K562 (cell line): ENCODE results near the gene ETS1. TPM values are rescaled to one million over a fixed set of nuclear protein-coding genes. Genes with fewer than 3 reads are reported as not detected.

Source experiments
- ATAC-seq: fragments of 200-7000 bp; cut with Tn5 transposase; 3 replicates; pipeline ENCODE4 v1.9.1; 2020; ENCODE audit warnings: moderate library complexity
- BruUV-seq: library from RNA; stranded (reverse); fragments of 400-500 nt; replicated peaks from 2 replicates; lab custom pipeline; 2021; lab: Mats Ljungman, UMichigan
- CTCF ChIA-PET: fragments of 300-600 bp; formaldehyde crosslinking; extraction: SDS; loops from one replicate; lab custom pipeline; 2021; ENCODE audit warnings: low intra/inter-chr PET ratio; lab: Yijun Ruan, JAX
- POLR2A ChIA-PET: fragments of 300-600, 350-650 bp; sonication (Branson Sonifier 250); formaldehyde crosslinking; extraction: SDS; loops from one replicate; lab custom pipeline; 2021; ENCODE audit warnings: antibody characterized with exemption, inconsistent platforms; lab: Yijun Ruan, JAX
- DNase-seq, 4 experiments: peaks; one replicate each; pipeline versions ENCODE4 v3.0.0 to v3.0.0-alpha.2; 2011 to 2018; ENCODE audit warnings: low spot score in 3 of 4, mixed read lengths in 3 of 4; ENCODE audit errors: extremely low read depth in 1 of 4
- FAIRE-seq: peaks from 2 replicates; lab custom pipeline; 2011; peaks lifted over from hg19 to GRCh38; lab: Jason Lieb, UNC
- H2AFZ ChIP-seq: 2 replicates; pipeline ENCODE4 v1.6.0; 2011; ENCODE audit warnings: low read depth, low read length, control low read depth, inconsistent platforms
- H3K27ac ChIP-seq: fragments of 200-600 bp; 3 replicates; pipeline ENCODE4 v1.8.0; 2011; ENCODE audit warnings: low read depth, mild to moderate bottlenecking, control low read depth, inconsistent platforms, low read length, moderate library complexity, mixed read lengths; ENCODE audit errors: extremely low read depth
- H3K27me3 ChIP-seq, 2 experiments: fragments of 300-600 bp in 1 of 2; 2 replicates in 1 of 2; 3 replicates in 1 of 2; pipeline versions ENCODE4 v1.6.0 to v1.8.0; 2011; ENCODE audit warnings: inconsistent platforms in 2 of 2, low read length in 2 of 2, mild to moderate bottlenecking in 1 of 2, mixed read lengths in 1 of 2, moderate library complexity in 1 of 2; ENCODE audit not compliant: control insufficient read depth in 2 of 2, insufficient read depth in 2 of 2
- H3K36me3 ChIP-seq: fragments of 300-600 bp; 3 replicates; pipeline ENCODE4 v1.8.0; 2011; ENCODE audit warnings: mild to moderate bottlenecking, low read length, inconsistent platforms; ENCODE audit not compliant: control insufficient read depth, insufficient read depth
- H3K4me1 ChIP-seq, 2 experiments: fragments of 200-600 bp in 1 of 2; replicated peaks in 1 of 2; 2 replicates in 1 of 2; 3 replicates in 1 of 2; pipeline versions ENCODE4 v1.5.1 to v1.8.0; 2011; ENCODE audit warnings: inconsistent platforms in 2 of 2, low read length in 2 of 2, mild to moderate bottlenecking in 1 of 2, mixed read lengths in 1 of 2, moderate library complexity in 1 of 2; ENCODE audit not compliant: control insufficient read depth in 2 of 2, insufficient read depth in 2 of 2
- H3K4me2 ChIP-seq: 2 replicates; pipeline ENCODE4 v1.6.1; 2011; ENCODE audit warnings: low read length, control low read depth, inconsistent platforms, mixed read lengths; ENCODE audit not compliant: insufficient read depth
- H3K4me3 ChIP-seq: fragments of 200-600 bp; sonication (generic), shearing (Covaris generic); 2 replicates; pipeline ENCODE4 v1.5.1; 2016; ENCODE audit warnings: control low read depth, inconsistent platforms
- H3K79me2 ChIP-seq: fragments of 200-600 bp; 3 replicates; pipeline ENCODE4 v1.8.0; 2011; ENCODE audit warnings: low read length, inconsistent platforms; ENCODE audit not compliant: control insufficient read depth, insufficient read depth
- H3K9ac ChIP-seq, 2 experiments: 2 replicates each; pipeline versions ENCODE4 v1.6.0 to v1.6.1; 2011; ENCODE audit warnings: low read depth in 2 of 2, low read length in 2 of 2, control low read depth in 1 of 2, inconsistent platforms in 1 of 2, mild to moderate bottlenecking in 1 of 2, mixed read lengths in 1 of 2; ENCODE audit not compliant: insufficient read depth in 1 of 2
- H3K9me1 ChIP-seq: one replicate; pipeline ENCODE4 v1.6.0; 2011; ENCODE audit warnings: inconsistent platforms, mild to moderate bottlenecking, low read length, moderate library complexity; ENCODE audit not compliant: control insufficient read depth, insufficient read depth
- H3K9me3 ChIP-seq: replicated peaks from 2 replicates; pipeline ENCODE4 v1.5.1; 2011; ENCODE audit warnings: low read depth, low read length, inconsistent platforms; ENCODE audit not compliant: control insufficient read depth, insufficient read depth
- H4K20me1 ChIP-seq: replicated peaks from 2 replicates; pipeline ENCODE4 v1.6.1; 2011; ENCODE audit warnings: low read length, inconsistent platforms, mixed read lengths; ENCODE audit not compliant: control insufficient read depth, insufficient read depth
- CEBPG ChIP-seq, 3 experiments: fragments of 200-800 bp in 1 of 3; sonication (Bioruptor generic) in 1 of 3; sonication (generic) in 1 of 3; formaldehyde crosslinking in 1 of 3; IDR thresholded peaks in 2 of 3; conservative IDR thresholded peaks in 1 of 3; 2 replicates each; pipeline versions ENCODE4 v1.6.1 to v1.8.0; 2016 to 2022; ENCODE audit warnings: missing compliant biosample characterization in 2 of 3, missing genetic modification characterization in 2 of 3, mild to moderate bottlenecking in 1 of 3, missing genetic modification reagents in 1 of 3
- FOXA3 ChIP-seq, 2 experiments: fragments of 450-650 bp in 1 of 2; sonication (generic) in 1 of 2; formaldehyde crosslinking; IDR thresholded peaks in 1 of 2; conservative IDR thresholded peaks in 1 of 2; 2 replicates each; pipeline versions ENCODE4 v1.4.0 to v1.8.0; 2020 to 2022; ENCODE audit warnings: mild to moderate bottlenecking in 2 of 2, missing genetic modification reagents in 1 of 2
- FOXP4 ChIP-seq: sonication (generic); formaldehyde crosslinking; IDR thresholded peaks from 2 replicates; pipeline ENCODE4 v1.8.0; 2022; ENCODE audit warnings: mild to moderate bottlenecking, missing genetic modification reagents, borderline replicate concordance
- SMARCA4 ChIP-seq: fragments of 450-650 bp; IDR thresholded peaks from 2 replicates; pipeline ENCODE4 v1.6.1; 2016
- THRA ChIP-seq: fragments of 450-650 bp; IDR thresholded peaks from 2 replicates; pipeline ENCODE4 v1.6.1; 2017; ENCODE audit warnings: mild to moderate bottlenecking, moderate library complexity
- ZNF311 ChIP-seq: fragments of 250-450 bp; sonication (Bioruptor Pico); IDR thresholded peaks from 2 replicates; pipeline ENCODE4 v1.4.0; 2020; ENCODE audit warnings: mild to moderate bottlenecking, moderate library complexity
- ZNF41 ChIP-seq: fragments of 250-450 bp; sonication (Bioruptor Pico); conservative IDR thresholded peaks from 2 replicates; pipeline ENCODE4 v1.4.0; 2020; ENCODE audit warnings: mild to moderate bottlenecking
- ZNF586 ChIP-seq: fragments of 450-650 bp; formaldehyde crosslinking; conservative IDR thresholded peaks from 2 replicates; pipeline ENCODE4 v1.4.0; 2020; ENCODE audit warnings: mild to moderate bottlenecking, moderate library complexity
- WGBS: fragments of 100-300 bp; shearing (Covaris generic); methylation state at CpG from one replicate; pipeline ENCODE4 v1.1.6; 2016; ENCODE audit warnings: low coverage, mixed read lengths; ENCODE audit not compliant: insufficient coverage; ENCODE audit errors: missing lambda C conversion rate; 5-methylcytosine and 5-hydroxymethylcytosine counted together
- in situ Hi-C: fragments of 300-500 bp; cut with MboI; formaldehyde crosslinking; loops from 4 replicates; pipeline ENCODE4 v1.15.0; 2018; ENCODE audit warnings: inconsistent platforms, mixed read lengths
- intact Hi-C: fragments of 100-400 bp; cut with micrococcal nuclease; formaldehyde crosslinking; loops from 2 replicates; pipeline ENCODE4 v1.14.2; 2022
- polyA plus RNA-seq, 8 experiments: library from polyadenylated mRNA; depleted of rRNA in 4 of 8; stranded (reverse) in 5 of 8; unstranded in 3 of 8; fragments of >200 nt; fragmentation: Nextera tagmentation in 2 of 8; fragmentation: Illumina TruSeq in 1 of 8; extraction: Ambion mirVana in 2 of 8; extraction: Trizol in 1 of 8; gene quantifications; 2 replicates each; pipeline versions ENCODE4 v1.2.1 to v1.2.3, GENCODE V29; 2011 to 2014; ENCODE audit warnings: inconsistent platforms in 1 of 8, missing spikeins in 1 of 8
- total RNA-seq, 7 experiments: library from RNA; depleted of rRNA in 6 of 7; stranded (reverse); fragments of >200 nt in 6 of 7; fragmentation: Illumina TruSeq in 2 of 7; extraction: Trizol in 2 of 7; gene quantifications; 2 replicates each; pipeline versions ENCODE4 v1.2.1 to v1.2.3, GENCODE V29; 2011 to 2021; ENCODE audit warnings: low replicate concordance in 1 of 7

ETS1 gene
- total and polyA plus RNA-seq, 9 of the 15 experiments (the other 6 are each of a cell fraction or from before 2014, with no cell fraction given) = 0.04 to 1.4 (median 0.23) TPM

- ATAC-seq (no peak), DNase-seq (no peak), FAIRE-seq (no peak)
- no peak overlapping the region for H3K9ac ChIP-seq
- TF ChIP-seq ZNF586 (CRISPR knock-in tag) = no peak
- 0 out of 2 replicates have a peak, but pooled peaks have one; percentile 16 for TF ChIP-seq ZNF311 (CRISPR knock-in tag)
- H3K36me3 ChIP-seq = no peaks in the 10 kb centered on the region
- H3K27ac ChIP-seq = no peak overlapping the region
- BruUV-seq = no TSS peak
- H4K20me1 ChIP-seq = no peaks in the 10 kb centered on the region
- H3K9me3 ChIP-seq = no peaks in the 10 kb centered on the region
- intact Hi-C loops = no loop called here
- no peak overlapping the region for H3K4me2 ChIP-seq
- in situ Hi-C loops = no loop called here
- ChIA-PET CTCF (no interaction called here), POLR2A (no interaction called here)
- no peaks in the 10 kb centered on the region; a peak in 1 of 5 replicates for H3K4me1 ChIP-seq
- no peaks in the 10 kb centered on the region for H3K9me1 ChIP-seq
- no peaks in the 10 kb centered on the region for H3K79me2 ChIP-seq
- H3K4me3 ChIP-seq = no peak overlapping the region
- H3K27me3 ChIP-seq = no peaks in the 10 kb centered on the region
- WGBS = 18% methylated on average over 2 of the region's 2 CpGs
- H2AFZ ChIP-seq = no peak overlapping the region
These were observed 94.9 kb downstream of the ETS1 start for GRCh38 chr11:128492461-128492860.

- FAIRE-seq = no peak
- BruUV-seq = no TSS peak
- intact Hi-C loops = no loop called here
These were observed 96.0 kb downstream of the ETS1 start for GRCh38 chr11:128491195-128491936.

More at GRCh38 chr11:128491195-128491936, 96.0 kb downstream of the ETS1 start:
- no peak overlapping the region for H3K27ac ChIP-seq
- in situ Hi-C loops = no loop called here
- H3K9ac ChIP-seq = no peak overlapping the region
- H3K4me3 ChIP-seq = no peak overlapping the region
- H4K20me1 ChIP-seq = no peaks in the 10 kb centered on the region
- DNase-seq = no peak
- TF ChIP-seq CEBPG (CRISPR knock-in tag; IDR thresholded peaks at IDR 0.05) (no peak), CEBPG (tag; conservative IDR thresholded peaks at IDR 0.05 in 1 of 2, IDR thresholded peaks at IDR 0.05 in 1 of 2) (peak; percentile 66 to 84), FOXA3 (CRISPR knock-in tag; conservative IDR thresholded peaks at IDR 0.05 in 1 of 2, IDR thresholded peaks at IDR 0.05 in 1 of 2) (peak in 1 of 2 experiments; percentile 86; a peak in 2 of 4 replicates), FOXP4 (CRISPR knock-in tag) (no peak), THRA (no peak), ZNF41 (CRISPR knock-in tag) (no peak), SMARCA4 (no peak)
- no peaks in the 10 kb centered on the region for H3K79me2 ChIP-seq
- no peak overlapping the region for H2AFZ ChIP-seq
- CTCF ChIA-PET = no interaction called here
- 0% methylated on average over 3 of the region's 3 CpGs for WGBS
- H3K4me1 ChIP-seq = no peaks in the 10 kb centered on the region; a peak in 1 of 5 replicates
- H3K27me3 ChIP-seq = no peaks in the 10 kb centered on the region
- H3K36me3 ChIP-seq = no peaks in the 10 kb centered on the region
- no peaks in the 10 kb centered on the region for H3K9me1 ChIP-seq
- POLR2A ChIA-PET = no interaction called here
- no peak overlapping the region for H3K4me2 ChIP-seq
- no peak for ATAC-seq
- no peaks in the 10 kb centered on the region for H3K9me3 ChIP-seq
